Fibroblast of peridontal ligament (primary cell): Measurements from ENCODE around the gene MTFR1L.
A peak's percentile ranks its signal among the peaks of the same experiment; 100 is the strongest.

Experiments used
- DNase-seq: peaks from one replicate; pipeline ENCODE4 v3.0.0-alpha.2; 2010; ENCODE audit errors: extremely low read depth

The MTFR1L gene

GRCh38 chr1:25807480-25808390 lies 12.0 kb upstream of the MTFR1L start:
- DNase-seq, result no peak

DNA sequence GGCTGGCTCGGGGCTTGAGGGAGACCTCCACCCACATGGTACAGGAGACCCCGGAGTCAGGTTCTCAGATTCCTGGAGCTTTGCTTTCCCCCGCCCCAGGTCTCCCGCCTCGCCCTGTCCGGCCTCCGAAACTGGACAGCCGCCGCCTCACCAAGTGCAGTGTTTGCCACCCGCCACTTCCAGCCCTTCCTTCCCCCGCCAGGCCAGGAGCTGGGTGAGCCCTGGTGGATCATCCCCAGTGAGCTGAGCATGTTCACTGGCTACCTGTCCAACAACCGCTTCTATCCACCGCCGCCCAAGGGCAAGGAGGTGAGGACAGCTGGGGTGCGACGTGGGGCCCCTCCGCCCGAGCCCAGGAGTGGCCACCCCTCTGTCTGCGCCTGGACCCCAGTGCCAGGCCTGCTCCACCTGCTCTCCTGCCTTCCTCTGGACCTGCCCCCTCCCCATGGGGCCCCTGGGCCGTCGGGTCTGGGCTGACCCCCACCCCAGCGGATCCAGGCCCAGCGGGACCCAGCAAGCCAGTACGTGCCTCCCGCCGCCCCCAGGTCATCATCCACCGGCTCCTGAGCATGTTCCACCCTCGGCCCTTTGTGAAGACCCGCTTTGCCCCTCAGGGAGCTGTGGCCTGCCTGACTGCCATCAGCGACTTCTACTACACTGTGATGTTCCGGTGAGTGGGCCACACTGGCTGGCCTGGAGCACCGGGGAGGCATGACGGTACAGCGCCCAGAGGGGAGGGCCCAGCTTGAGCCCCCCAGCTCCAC lies 11.1 kb upstream of the MTFR1L start:
- DNase-seq, result no peak

- DNase-seq, result no peak
Observed at GRCh38 chr1:25809283-25809926, 10.3 kb upstream of the MTFR1L start.

GRCh38 chr1:25809929-25810328 lies 9.8 kb upstream of the MTFR1L start:
- DNase-seq, result no peak

DNA sequence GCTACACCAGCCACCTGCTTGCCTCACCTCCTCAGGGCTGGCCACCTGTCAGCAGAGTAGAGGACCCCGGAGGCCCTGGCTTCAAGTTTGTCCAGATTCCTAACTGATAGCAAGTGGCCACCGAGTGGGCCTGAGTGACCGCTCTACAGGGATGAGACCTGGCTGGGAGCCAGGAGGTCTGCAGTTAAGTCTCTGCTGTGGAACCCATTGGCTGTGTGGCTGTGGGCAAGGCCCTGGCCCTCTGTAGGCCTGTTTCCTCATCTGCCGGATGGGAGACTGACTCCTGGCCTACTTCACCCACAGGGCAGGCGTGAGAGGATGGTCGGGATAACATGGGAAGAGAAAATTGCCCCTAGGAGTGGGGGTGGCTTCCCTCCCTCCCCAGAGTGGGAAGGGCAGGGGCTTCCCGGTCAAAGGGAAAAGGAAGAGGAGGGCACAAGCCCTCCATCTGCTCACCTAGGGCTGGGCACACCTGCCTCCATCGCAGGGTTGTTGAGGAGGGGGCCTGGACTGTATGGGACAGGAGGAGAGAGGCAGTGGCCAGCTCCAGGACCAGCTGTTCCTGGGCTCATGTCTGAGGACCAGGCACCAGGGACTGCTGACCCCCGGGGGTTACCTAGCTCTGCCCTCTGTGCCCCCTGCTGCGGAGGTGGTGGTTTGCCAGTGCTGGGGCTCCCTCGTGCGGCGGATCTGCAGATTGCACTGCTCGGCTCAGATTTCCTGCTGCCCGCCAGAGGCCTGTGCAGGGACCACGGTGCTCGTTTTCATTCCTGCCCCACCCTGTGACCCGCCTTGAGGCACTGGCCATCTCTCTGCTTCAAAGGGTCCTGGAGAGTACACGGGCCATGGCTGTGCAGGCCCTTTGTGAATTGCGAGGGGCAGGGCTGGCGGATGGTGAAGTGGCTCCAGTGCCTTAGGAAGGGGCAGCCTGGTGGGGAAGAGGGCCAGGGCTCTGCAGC lies 9.1 kb upstream of the MTFR1L start:
- peak; percentile 41 for DNase-seq

GRCh38 chr1:25811384-25812082 lies 8.2 kb upstream of the MTFR1L start:
- no peak for DNase-seq

- DNase-seq, result no peak
Observed at GRCh38 chr1:25813071-25813733, 6.6 kb upstream of the MTFR1L start.

DNA sequence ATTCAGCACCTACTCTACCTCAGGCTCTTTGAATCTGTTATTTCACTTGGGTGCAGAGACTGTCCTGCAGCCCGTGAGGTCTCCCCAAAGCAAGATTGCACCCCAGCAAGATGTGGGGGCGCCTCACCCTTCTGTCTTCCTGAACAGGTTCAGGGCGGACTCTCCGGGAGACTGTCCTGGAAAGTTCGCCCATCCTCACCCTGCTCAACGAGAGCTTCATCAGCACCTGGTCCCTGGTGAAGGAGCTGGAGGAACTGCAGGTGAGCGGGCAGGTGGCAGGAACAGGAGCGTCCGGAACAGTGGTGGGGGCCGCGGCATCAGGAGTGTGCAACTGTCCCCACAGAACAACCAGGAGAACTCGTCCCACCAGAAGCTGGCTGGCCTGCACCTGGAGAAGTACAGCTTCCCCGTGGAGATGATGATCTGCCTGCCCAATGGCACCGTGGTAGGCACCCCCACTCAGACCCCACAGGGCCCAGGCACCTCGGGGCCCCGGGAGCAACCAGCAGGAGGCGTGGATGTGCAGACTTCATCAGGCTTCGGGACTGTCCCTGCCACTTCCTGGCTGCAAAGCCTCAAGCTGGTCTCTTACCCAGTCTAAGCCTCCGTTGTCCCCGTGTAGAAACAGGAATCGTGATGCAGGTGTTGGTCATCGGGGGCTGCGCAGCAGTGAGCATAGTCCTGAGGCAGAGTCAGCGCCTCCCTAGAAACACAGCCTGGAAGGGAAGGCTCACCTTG lies 5.9 kb upstream of the MTFR1L start:
- no peak for DNase-seq

DNA sequence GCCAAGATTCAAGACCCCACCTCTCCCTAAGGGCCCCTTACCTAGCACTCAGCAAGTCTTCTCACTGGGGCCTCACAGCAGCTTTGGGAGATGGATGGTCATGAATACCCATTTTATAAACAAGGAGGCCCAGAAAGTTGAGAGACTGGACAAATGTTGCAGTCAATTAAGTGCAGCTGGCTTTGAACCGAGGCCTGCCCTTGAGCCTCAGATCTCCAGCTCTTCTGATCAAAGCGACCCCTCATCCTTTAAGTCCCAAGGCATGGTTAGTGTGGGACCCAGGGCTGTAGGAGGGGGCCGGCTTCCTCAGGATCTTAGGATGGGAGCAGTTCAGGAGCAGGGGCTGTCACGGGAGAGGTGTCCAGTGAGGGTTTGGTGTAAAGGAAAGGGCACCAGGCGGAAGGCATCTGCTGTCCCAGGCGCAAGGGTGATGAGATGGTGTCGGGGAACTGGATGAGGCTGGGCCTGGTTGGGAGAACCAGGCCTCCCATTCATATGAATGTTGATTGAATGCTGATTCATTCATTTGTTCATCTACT lies 5.1 kb upstream of the MTFR1L start:
- no peak for DNase-seq

DNA sequence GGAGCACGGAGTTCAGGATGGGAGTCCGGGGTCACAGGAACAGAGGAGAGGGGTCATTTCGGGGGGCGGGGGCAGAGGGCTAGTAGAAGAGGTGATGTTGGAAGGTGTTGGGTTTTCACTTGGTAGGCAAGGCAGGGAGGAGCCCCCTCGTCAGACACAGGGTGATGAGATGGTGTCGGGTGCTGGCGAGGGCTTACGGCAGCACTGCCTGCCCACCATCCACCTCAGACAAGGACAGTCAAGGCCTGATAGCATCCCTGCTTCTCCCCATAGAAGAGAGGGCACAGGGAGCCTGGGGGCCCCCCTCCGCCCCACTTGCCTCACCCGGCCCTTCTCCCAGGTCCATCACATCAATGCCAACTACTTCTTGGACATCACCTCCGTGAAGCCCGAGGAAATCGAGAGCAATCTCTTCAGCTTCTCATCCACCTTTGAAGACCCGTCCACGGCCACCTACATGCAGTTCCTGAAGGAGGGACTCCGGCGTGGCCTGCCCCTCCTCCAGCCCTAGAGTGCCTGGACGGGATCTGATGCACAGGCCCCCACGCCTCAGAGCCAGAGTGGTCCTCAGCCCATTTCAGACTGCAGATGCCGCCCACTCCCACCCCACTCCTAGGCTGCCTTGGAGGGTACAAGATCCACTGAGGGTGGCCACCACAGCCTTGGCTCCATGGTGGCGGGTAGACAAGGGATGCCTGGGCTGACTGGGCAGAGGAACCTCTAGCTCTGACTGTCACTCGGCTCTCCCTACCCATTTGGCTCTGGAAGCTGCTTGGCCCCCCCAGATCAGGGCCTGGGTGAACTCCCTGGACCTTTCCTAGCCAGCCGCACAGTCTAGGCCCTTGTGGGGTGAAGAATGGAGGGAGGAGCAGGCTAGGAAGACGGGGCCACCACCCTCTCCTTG lies 4.3 kb upstream of the MTFR1L start:
- no peak for DNase-seq

GRCh38 chr1:25816112-25816718 lies 3.5 kb upstream of the MTFR1L start:
- no peak for DNase-seq

GRCh38 chr1:25817840-25818501 lies 1.8 kb upstream of the MTFR1L start:
- no peak for DNase-seq

DNA sequence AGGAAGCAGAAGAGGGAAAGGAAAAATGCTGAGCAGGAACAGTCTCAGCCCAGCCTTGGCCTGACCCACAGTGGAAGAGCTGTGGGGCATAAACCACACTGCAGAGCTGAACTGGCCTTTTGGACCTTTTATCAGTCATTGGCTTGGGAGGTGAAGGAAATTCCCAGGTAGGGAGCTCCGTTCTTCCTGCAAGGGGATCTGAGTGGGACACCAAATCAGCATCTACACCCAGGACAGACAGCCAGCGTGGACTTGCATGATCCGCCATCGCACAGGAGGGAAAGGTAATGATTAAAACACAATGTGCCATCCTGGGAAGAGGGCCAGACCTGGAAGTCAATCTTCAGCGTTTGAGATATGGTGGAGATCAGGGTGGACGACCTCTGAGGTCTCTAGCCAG lies 1.2 kb upstream of the MTFR1L start:
- DNase-seq, result no peak

- DNase-seq, result peak; percentile 60
Observed at GRCh38 chr1:25820247-25821111, 725 bp downstream of the MTFR1L start.

DNA sequence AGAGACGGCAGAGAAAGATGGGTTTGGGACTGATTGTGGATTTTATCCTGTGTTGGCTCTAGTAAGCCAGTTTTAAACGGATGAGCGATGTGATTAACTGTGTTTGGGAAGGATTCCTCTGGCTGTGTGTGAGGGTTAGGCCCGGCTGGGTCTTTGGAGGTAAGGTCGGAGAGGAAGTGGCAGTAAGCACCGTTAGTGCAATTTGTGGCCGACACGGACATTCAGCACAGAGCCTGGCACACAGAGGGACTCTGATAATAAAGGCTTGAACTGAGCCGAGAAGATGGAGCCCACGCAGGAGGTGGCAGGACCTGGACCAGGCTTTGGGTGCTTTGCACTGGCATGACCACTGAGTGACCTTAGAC lies 1.3 kb downstream of the MTFR1L start:
- no peak for DNase-seq

DNA sequence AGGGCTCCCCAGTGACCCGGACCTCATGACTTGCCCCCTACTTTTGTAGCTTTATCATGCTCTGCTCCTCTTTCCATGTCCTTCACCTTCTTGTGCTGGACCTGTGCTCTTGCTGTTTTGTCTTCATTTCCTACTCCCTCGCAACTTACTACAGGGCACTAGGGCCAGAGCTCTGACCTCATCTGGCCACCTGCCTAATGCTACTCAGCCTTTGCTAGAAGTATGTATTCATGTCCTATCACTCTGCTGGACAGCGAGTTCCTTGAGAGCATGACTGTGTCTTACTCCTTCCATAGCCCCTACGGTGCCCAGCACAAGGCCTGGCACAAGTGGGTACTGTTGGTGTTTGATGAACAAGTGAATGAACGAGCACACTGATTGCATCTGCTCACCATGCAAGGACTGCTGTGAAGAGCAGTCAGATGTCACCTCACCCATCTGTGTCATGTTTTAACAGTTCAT lies 1.9 kb downstream of the MTFR1L start:
- peak; percentile 51 for DNase-seq
